AG09319 (cell line): Measurements from ENCODE around the gene HOXB9.

Experiments used
- DNase-seq: peaks from one replicate; pipeline ENCODE4 v3.0.0-alpha.2; 2010; ENCODE audit warnings: low read depth; ENCODE audit errors: extremely low read depth
- TF ChIP-seq, protein P1 (sequence below): IDR thresholded peaks from 2 replicates; pipeline ENCODE4 v1.5.1; 2011; ENCODE audit warnings: low read depth, mild to moderate bottlenecking, inconsistent platforms, low read length, moderate library complexity

HOXB9 gene

DNA sequence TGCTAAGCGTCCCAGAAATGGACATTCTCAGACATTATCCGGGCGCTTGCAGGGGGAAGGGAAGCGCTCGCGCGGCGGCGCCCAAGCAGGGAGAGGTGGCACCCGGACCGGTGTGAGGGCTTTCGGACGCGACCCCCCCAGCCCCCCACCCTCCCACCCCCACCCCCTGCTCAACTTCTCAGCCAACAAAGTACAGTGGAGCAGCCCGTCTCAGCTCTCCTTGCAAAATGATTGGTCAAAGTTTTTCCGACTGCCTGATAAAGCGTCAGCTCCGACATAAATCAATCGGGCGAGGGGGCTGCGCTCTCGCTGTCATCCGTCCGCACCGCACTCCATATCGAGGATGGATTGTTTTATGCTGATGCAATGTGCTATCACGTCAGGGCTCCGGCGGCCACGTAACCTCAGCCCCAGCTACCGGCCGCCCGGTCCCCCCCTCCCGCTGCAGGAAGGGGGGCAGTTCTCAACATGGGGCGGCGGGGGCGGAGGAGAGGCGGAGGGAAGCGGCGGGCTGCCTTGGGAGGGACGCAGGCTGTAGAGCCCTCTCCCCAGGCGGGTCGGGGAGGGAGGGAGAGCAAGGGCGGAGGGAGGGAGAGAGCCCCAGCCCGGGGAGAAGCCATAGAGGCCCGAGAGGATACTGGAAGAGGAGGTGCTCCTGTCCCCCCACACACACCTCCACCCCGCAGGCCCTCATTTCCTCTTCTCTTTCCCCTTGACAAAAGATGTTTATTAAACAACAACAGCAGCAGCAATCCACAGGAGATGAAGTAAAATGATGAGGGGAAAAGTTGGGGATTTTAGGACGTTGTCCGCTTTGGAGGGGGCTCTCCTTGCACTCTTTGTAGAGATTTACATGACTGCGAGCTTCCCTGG lies at the start of gene HOXB9:
TSS of gene HOXB9 (minus strand) at position 114 of the 873 bp plus-strand sequence. CDS start at position 25, 89 bp downstream.
- TF ChIP-seq, protein P1, sequence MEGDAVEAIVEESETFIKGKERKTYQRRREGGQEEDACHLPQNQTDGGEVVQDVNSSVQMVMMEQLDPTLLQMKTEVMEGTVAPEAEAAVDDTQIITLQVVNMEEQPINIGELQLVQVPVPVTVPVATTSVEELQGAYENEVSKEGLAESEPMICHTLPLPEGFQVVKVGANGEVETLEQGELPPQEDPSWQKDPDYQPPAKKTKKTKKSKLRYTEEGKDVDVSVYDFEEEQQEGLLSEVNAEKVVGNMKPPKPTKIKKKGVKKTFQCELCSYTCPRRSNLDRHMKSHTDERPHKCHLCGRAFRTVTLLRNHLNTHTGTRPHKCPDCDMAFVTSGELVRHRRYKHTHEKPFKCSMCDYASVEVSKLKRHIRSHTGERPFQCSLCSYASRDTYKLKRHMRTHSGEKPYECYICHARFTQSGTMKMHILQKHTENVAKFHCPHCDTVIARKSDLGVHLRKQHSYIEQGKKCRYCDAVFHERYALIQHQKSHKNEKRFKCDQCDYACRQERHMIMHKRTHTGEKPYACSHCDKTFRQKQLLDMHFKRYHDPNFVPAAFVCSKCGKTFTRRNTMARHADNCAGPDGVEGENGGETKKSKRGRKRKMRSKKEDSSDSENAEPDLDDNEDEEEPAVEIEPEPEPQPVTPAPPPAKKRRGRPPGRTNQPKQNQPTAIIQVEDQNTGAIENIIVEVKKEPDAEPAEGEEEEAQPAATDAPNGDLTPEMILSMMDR, result no peak
- DNase-seq, result no peak

DNA sequence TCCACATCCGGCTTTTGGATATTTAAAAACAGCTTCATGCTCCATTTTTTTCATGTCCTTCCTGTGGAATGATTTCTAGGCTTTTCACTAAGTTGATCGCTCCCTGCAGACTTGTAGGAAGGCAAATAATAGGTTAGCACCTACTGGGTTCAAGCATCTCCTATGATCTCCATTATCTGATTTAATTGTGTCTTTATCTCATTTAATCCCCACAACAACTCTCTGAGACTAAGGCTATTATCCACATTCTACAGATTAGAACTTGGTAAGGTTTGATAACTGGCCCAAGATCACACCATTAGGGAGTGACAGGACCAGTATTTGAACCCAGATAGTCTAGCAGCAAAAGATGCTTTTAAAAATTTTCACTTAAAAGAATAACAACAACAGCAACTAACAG lies 46.2 kb upstream of the HOXB9 start:
- TF ChIP-seq, protein P1, result no peak
- DNase-seq, result no peak

DNA sequence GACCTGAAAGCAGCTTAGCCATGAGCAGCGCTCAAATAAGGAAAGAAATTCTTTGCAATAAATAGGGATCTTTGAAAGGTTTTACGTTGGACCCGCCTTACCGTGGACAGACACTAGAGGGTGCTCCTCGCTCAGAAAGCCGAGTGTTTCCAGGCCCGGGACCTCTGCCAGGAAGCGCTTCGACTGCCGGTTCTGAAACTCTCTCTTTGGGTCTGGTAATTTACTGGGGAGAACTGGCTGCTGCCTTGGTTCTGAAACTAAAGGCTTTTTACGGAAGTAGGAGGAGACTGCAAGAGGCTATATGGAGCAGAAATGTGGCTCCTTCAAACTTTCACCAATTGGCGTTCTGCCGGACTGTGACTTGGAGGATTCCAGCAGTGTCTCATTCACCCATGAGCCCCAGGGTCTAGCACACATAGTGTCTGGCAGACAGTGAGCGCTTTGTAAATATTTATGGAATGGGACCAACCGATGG lies 45.6 kb upstream of the HOXB9 start:
- TF ChIP-seq, protein P1, result peak; percentile 96
- DNase-seq, result peak; percentile 32

DNA sequence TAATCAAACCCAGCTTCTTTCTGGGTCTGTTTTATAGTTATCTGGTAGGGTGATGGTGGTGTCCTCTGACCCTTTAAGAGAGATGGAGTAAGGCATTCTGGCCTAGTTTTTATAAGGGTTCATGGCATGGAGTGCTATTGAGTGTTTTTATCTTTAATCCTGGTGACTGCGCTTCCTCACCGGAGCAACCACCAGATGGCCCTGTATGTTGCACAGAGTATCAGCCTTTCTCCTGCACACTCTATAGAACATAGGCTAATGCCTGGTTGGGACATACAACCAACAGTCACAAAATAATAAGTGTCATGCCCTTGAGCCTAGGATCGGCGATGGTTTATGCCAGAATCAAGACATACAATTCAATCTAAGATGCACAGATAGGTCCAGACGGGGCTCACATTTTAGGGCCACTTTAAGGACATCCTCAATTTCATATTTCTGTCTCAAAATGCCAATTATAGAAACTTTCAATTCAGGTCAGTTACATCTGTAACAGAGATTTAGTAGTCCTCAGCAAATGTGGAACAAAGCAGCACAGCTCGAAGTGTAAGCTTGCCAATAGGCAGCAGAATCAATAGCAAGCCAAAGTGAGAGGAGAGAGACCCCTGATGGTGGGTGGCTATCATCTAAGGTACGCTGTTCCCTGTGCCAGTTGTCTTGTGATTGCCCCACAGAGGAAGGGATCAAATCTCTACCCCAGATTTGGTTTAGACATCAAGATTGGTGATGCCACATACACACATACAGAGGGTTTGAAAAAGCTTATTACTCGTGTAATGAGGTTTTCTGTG lies 37.2 kb upstream of the HOXB9 start:
- DNase-seq, result no peak

DNA sequence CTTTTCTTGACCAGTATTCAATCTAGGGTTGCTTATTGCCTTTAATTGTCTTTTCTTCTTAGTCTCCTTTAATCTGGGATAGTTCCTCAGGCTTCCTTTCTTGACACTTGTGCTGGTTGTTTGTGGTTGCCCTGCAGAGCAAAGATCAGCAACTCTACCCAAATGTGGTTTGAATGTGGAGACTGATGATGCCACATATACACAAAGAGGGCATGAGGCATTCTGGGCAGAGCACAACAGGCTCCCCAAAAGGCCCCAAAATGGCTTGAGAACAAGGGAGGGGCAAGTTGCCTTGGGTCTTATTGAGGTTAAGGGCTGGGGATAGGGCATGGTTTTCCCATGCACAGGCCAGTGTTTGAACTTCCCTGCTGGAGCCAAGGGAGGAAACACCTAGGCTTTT lies 29.8 kb upstream of the HOXB9 start:
- DNase-seq, result no peak
- TF ChIP-seq, protein P1, result no peak

More for the DNA sequence above, 37.2 kb upstream of the HOXB9 start:
- TF ChIP-seq, protein P1, result no peak

DNA sequence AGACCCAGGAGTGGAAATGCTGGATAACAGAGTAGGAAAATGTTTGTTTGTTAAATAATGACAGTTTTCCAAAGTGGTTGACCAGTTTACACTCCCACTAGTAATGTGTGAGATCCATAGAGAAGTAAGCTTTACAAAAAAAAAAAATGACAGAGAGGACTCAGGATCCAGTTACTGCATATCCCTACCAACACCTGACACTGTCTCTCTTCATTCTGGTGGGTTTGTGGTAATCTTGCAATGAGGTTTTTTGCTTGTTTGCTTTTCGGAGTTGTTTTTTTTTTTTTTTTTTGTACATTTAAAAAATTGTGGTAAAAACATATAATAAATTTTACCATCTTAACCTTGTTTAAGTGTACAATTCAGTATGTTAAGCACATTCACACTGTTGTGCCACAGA lies 23.6 kb upstream of the HOXB9 start:
- DNase-seq, result no peak
- TF ChIP-seq, protein P1, result no peak

DNA sequence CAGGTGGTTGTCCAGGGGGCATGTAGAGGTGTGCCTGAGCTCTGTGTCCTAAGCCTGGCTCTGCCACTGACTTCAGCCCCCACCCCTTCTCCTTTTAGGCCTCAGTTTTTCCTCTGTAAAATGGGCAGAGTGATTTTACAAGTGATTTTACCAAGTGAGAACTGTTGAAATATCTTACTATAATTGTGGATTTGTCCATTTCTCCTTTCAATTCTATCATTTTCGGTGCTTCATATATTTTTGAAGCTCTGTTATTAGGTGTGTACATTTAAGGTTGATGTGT lies 21.7 kb upstream of the HOXB9 start:
- no peak for DNase-seq
- TF ChIP-seq, protein P1, result no peak
